ENCODE results near the gene BEGAIN. TPM values are rescaled to one million over a fixed set of nuclear protein-coding genes. Genes with fewer than 3 reads are reported as not detected.

The BEGAIN gene
- total RNA-seq, 2 donors from 2014 or later, result 0.74 to 0.99 TPM

DNA sequence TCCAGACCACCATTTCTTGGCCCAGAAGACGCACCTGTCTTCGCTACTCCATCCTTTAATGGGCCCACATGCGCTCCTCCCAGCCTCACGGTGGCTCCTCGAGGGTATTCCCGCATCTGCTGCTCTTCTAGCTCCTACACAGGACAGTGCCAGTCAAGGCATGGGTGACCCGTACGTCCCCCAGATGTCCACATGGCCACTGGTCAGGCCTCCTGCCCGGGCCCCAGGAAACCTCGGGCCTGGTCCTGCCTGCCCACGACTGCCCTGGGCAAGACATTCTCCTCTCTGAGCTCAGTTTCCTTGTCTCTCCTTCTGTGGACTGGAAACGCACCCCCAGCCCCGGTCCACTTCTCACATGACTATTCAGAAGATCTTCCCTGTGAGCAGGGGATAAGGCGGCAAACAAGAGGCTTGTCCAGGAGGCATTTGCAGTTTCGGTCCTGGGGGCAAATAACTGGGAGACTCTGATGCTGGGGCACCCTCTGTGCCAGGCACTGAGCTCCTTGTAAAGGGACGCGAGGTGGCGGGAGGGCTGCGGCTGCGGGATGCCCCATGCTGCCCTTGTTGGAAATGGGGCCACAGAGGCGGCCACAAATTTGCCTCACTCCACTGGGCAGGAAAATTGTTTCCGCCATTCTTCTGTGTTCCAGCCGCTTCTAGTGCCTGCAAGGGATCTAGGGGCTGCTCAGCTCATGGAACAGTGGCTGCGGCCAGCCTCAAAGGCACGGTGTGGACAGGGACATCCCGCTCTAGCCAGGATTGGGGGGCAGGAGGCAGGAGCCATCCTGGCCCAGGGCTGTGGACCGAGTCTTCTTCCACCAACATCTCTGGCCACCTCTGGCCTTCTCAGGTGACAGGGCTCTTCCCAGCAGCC is 6.8 kb upstream of the BEGAIN start:
- Histone ChIP-seq H3K4me1 (no peaks in the 10 kb centered on the region), H3K36me3 (no peaks in the 10 kb centered on the region), H3K4me3 (no peak overlapping the region), H3K27ac (no peak overlapping the region), H3K27me3 (peaks cover 3% of the 10 kb centered on the region), H3K9ac (ENCODE audit: low read depth in 2 of 2, low read length in 2 of 2) (no peak overlapping the region), H3K9me3 (no peaks in the 10 kb centered on the region)
- TF ChIP-seq, protein P1, sequence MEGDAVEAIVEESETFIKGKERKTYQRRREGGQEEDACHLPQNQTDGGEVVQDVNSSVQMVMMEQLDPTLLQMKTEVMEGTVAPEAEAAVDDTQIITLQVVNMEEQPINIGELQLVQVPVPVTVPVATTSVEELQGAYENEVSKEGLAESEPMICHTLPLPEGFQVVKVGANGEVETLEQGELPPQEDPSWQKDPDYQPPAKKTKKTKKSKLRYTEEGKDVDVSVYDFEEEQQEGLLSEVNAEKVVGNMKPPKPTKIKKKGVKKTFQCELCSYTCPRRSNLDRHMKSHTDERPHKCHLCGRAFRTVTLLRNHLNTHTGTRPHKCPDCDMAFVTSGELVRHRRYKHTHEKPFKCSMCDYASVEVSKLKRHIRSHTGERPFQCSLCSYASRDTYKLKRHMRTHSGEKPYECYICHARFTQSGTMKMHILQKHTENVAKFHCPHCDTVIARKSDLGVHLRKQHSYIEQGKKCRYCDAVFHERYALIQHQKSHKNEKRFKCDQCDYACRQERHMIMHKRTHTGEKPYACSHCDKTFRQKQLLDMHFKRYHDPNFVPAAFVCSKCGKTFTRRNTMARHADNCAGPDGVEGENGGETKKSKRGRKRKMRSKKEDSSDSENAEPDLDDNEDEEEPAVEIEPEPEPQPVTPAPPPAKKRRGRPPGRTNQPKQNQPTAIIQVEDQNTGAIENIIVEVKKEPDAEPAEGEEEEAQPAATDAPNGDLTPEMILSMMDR (IDR thresholded peaks at IDR 0.05), result no peak
- intact Hi-C loops (cut with DNase I), result no loop called here
- no peak for DNase-seq

DNA sequence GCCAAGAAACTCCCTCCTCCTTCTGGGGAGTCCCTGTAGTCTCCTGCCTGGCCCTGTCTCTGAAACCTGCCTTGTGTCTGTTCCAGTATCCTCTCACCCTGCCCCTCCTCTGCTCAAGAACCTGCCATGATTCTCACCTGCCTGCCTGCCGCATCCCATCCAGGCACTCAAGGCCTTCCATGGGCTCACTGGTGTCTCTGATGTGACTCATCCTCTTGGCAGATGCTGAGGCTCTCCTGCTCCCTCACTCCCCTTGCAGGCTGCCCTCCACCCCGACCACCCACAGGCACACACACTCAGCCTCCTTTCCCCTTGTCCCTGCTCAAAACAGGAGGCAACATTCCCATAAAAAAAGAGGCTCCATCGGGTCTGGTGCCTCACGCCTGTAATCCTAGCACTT is 5.8 kb upstream of the BEGAIN start:
- Histone ChIP-seq H3K4me3 (no peak overlapping the region), H3K9ac (ENCODE audit: low read depth in 2 of 2, low read length in 2 of 2) (no peak overlapping the region), H3K4me1 (no peaks in the 10 kb centered on the region), H3K27ac (no peak overlapping the region), H3K36me3 (no peaks in the 10 kb centered on the region), H3K9me3 (no peaks in the 10 kb centered on the region), H3K27me3 (peaks cover 8% of the 10 kb centered on the region)
- DNase-seq, result no peak
- intact Hi-C loops (cut with DNase I), result no loop called here
- TF ChIP-seq, protein P1 (IDR thresholded peaks at IDR 0.05), result no peak

DNA sequence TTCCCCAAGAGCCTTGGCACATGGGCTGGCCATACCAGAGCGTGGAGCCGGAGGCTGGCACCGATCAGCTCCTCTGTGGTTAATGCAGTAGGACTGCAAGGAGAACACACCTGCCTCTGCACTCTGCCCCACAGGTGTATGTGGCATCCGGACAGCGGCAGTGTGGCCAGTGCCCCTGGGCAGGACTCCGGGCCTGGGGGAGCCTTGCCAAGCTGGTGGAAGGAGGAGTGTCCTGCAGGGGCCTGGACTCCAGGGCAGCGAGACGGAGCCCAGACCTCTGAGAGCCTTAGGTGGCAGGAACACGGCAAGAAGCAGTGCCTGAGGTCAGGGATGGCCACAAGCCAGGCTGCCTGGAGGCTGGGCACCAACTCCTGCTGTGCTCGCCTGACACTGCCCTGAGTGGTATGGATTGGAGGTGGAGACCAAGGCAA is 5.3 kb upstream of the BEGAIN start:
- H3K4me1 ChIP-seq, result no peaks in the 10 kb centered on the region
- intact Hi-C loops (cut with DNase I), result no loop called here
- no peaks in the 10 kb centered on the region for H3K36me3 ChIP-seq
- peaks cover 12% of the 10 kb centered on the region for H3K27me3 ChIP-seq
- no peak for DNase-seq
- H3K9ac ChIP-seq (ENCODE audit: low read depth in 2 of 2, low read length in 2 of 2), result no peak overlapping the region
- TF ChIP-seq, protein P1 (IDR thresholded peaks at IDR 0.05), result no peak
- no peak overlapping the region for H3K4me3 ChIP-seq
- H3K9me3 ChIP-seq, result no peaks in the 10 kb centered on the region
- H3K27ac ChIP-seq, result no peak overlapping the region

DNA sequence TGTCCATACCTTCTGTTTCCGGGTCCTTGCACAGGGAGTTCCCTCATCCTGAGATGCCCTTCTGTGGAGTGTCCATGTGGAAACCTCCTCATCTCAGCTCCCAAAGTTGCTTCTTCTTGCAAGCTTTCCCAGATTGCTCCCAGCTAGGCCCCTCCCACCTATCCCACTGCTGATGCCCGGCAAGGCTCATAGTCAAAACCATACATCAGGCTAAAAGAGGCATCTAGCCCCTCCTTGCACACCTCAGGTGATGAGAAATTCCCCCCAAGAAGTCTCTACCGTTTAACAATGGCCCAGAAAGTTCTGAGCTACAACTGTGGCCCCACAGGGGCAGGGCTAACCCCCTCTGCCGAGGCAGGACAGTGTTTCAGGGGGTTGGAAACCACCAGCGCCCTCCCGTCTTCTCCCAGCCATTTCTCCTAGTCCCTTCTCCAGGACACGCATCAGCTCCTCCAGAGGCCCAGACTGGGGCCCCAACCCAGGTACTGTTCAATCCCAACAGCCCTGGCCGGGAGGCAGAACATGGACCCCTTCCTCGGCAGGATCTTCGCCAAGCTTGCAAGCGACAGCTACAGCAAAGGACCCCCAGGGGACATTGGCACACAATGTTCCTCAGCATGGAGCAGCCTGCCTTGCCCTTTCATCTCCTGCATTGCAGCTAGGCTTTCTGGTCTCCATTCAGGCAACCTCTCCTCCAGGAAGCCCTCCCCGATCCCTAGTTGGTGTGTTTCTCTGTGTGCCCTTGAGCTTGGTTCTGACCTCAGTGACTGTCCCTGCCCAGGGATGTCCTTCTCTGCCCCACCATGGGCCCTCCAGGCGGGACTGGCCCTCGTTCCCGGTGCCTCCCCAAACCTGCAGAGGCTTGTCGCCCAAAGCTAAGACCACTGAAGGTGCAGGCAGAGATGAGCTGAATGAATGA is 4.5 kb upstream of the BEGAIN start:
- DNase-seq, result no peak
- H3K27ac ChIP-seq, result no peak overlapping the region
- H3K9me3 ChIP-seq, result no peaks in the 10 kb centered on the region
- H3K4me1 ChIP-seq, result no peaks in the 10 kb centered on the region
- intact Hi-C loops (cut with DNase I), result no loop called here
- no peaks in the 10 kb centered on the region for H3K36me3 ChIP-seq
- no peak overlapping the region for H3K4me3 ChIP-seq
- H3K27me3 ChIP-seq, result peaks cover 12% of the 10 kb centered on the region
- TF ChIP-seq, protein P1 (IDR thresholded peaks at IDR 0.05), result no peak
- no peak overlapping the region for H3K9ac ChIP-seq (ENCODE audit: low read depth in 2 of 2, low read length in 2 of 2)

DNA sequence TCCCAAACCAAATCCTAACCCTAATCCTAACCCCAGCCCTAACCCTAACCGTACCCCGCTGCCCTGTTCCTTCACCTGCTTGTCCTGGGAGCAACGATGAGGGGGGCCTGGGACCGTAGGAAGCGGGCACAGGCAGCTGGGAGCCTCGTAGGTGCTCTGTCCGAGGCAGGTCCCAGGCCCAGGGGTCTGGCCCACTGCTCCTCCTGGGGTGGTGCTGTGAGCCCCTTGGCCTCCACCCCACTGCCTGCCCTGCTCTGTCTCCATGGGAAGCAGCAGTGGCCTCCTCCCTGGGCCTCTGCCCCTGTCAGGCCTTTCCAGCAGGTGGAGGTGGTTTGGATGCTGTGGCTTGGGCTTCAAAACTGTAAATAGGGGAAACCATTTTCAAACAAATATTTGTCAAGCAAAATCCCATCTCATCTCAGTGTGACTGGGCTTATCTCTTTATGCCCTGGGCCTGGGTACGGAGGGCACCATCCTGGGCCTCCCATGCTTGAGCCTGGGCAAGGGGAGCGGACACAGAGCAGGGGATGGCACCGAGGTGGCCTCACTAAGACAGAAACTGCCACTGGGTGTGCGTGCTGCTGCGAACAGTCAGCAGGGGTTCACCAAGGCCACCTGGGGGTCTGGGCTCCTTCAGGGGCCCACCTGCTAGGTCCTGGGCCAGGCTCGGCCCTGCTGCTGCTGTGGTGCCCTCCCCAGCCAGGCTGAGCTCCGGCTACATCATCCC is 3.7 kb upstream of the BEGAIN start:
- Histone ChIP-seq H3K36me3 (no peaks in the 10 kb centered on the region), H3K4me1 (no peaks in the 10 kb centered on the region), H3K4me3 (no peak overlapping the region), H3K9ac (ENCODE audit: low read depth in 2 of 2, low read length in 2 of 2) (no peak overlapping the region), H3K9me3 (no peaks in the 10 kb centered on the region), H3K27me3 (peaks cover 12% of the 10 kb centered on the region), H3K27ac (no peak overlapping the region)
- intact Hi-C loops (cut with DNase I), result no loop called here
- TF ChIP-seq, protein P1 (IDR thresholded peaks at IDR 0.05), result no peak
- DNase-seq, result no peak
